Activated CD4-positive, alpha-beta T cell treated with anti-CD3 and anti-CD28 coated beads for 1 hour (primary cell): ENCODE data around the gene ACOXL.

Experiments
- DNase-seq: peaks from one replicate; pipeline ENCODE4 v3.0.0-alpha.2; 2020

ACOXL gene

GRCh38 chr2:111145951-111146350, 413.6 kb downstream of the ACOXL start:
- no peak for DNase-seq

DNA sequence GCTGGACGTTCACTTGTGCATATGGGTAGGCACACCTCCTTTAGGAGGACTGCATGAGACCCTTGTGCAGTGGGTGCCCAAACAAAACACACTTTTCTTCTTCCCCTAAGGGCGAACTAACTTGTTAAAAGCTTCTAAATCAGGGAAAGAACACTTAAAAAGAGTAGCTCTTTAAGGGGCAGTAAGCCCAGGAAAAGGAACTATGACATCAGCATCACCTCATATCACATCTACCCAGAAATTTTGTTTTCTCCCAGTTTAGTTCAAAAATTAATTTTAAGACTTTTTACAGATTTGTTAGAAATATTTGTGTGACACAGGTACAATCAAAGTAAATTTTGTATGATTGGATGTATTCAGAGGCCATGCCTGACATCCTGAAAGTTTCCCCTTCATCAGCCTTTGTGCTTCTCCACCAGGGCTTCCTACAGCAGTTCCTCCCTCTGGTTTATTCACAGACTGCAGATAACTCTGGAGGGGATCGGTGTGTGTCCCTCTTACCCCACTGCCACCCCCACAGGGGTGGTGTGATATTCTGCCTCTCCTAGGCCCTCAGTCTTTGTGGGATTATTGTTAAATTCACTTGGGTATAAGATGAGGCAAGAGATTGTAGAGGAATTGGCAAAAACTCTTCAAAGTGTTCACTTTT, 416.0 kb downstream of the ACOXL start:
- DNase-seq: no peak

GRCh38 chr2:111148925-111149324, 416.6 kb downstream of the ACOXL start:
- DNase-seq: no peak

- no peak for DNase-seq
These were observed 417.6 kb downstream of the ACOXL start for GRCh38 chr2:111149882-111150455.

DNA sequence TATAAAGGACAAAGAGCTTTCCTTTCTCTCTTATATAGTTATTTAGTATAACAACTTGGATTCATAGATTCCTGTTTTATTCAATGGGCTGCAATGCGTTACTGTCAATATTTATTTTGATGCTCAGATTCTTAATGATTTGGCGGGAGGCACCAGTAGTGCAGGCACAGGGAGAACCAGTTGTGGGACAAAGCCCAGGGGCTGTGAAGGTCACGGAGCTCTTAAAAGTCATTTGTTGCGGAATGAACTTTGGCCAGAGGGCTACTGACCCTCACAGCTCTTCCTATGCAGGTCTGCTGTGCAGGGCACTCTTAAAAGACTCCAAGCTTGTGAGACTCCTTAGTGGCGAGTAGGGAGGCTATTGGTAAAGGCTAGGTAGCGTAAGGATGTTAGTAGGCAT, 422.4 kb downstream of the ACOXL start:
- DNase-seq: no peak

- no peak for DNase-seq
These were observed 423.2 kb downstream of the ACOXL start for GRCh38 chr2:111155610-111156009.

DNA sequence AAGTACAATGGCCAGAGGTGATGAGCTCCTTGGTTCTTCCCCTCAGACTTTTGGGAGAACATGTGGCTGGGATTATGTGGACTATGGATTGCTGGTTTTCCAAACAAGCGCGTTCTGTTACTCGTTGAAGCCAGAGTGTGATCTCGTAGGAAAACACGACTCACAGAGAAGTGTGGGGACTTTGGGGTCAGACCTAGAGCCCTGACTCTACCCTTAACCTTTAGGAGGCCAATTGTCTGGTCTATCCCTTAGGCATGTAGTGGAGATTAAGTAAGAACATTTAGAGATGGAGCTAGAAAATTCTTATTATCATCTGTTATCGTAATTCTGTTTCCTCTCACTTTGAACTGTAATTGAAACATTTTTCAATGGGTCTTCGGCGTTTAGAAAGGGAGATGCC, 424.2 kb downstream of the ACOXL start:
- DNase-seq: no peak

DNA sequence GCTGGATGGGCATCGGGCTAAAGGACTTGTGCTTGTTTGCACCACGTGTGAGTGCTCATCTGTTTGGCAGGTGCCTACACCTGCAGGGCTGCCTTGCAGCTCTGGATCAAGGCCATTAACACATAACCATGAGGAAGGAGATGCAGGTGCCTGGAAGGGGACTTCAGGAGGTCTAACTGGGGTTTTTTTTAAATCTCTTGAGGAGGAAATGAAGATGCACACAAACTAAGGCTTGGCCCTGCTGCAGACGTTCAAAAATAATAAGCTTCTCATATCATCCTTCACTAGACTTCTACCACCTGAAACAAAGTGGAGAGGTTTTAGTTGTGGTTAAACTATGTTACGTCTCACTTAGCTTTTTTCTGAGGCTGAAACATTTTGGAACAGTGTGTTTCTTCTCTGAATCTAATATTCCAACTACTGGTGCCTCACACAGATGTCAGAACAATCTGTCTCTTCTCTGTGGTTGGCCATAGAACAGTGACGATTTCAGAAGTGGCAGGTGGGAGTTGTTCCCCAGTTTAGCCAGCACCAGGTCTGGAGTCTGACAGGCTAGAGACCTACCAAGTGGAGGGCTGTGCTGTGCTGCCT, 424.8 kb downstream of the ACOXL start:
- DNase-seq: no peak

- DNase-seq: no peak
These were observed 425.4 kb downstream of the ACOXL start for GRCh38 chr2:111157798-111158197.

DNA sequence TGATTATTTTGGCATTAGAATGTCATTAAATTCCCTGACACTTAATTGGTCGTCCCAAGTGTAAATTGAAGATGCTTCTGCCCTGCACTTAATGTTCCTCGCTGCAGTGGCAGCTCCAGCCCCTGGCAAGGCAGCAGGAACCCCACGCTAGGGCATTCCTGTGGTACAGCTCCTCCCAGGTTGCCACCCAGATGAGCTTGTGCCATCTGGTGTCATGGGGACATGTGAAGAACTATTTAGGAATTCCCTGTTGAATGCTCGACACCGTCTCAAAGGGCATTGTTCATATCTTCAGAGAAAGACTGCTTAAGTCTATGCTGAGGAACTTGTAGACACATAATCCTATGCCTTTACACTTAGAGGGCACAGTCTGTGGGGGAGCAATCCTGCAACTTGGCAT, 427.3 kb downstream of the ACOXL start:
- DNase-seq: no peak

DNA sequence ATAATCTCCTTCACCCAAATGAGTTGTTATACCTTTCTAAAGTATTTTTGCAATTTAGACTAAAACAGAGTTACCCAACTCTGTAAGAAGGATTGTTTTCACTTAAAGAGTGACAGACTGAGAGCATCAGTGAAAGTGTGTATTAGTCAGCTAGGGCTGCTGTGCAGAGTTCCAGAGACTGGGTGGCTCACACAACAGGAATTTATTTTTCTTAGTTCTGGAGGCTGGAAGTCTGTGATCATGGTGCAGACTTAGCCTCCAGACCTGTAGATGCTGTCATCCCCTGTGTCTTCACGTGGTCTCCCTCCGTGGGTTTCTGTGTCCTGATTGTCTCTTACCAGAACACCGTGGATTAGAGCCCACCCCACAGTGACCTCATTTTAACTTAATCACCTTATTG, 428.4 kb downstream of the ACOXL start:
- no peak for DNase-seq

- no peak for DNase-seq
These were observed 429.6 kb downstream of the ACOXL start for GRCh38 chr2:111161971-111162370.

DNA sequence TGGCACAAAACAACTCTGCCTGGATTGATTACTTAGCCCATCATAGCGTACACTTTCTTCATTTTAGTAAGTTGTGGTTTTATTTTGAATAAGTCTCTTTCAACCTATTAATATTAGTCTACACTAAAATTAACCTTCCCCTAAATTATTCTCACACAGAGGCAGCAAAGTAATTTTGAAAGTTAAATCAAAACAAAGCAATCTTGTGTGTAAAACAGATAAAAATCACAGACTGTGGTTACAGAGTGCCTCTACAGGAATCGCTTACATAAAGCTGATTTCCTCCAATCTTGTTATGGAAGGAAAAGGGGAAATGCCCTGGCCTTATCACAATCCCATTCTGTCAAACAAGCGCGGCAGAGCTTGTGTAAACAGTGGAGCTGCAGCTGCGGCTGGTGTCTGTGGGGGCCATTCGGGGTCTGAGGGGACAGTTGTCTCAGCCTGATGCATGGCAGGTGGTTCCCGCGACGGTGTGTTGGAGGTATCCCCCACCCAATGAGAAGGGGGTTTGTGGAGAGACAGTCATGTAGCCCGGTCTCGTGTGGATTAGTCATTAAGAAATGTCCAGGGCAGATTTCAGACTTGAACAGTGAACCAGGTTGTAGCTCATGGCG, 430.5 kb downstream of the ACOXL start:
- DNase-seq: no peak

DNA sequence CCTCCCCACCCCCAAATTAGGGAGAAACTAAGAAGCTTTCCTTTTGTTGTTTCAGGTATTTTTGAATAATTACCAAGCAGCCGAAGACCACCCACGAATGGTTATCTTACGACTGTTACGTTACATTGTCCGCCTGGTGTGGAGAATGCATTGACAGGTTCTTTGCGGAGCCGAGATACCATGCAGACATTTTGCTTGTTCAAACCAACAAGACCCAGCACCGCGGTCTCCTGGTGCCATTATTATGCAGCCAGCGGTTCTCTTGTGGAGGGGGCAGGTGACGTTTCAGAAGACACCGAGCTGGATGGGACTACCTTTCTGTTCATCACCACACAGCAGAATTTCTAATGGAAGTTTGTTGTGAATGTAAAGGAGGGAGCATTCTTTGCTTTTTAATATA, 431.7 kb downstream of the ACOXL start:
- no peak for DNase-seq

DNA sequence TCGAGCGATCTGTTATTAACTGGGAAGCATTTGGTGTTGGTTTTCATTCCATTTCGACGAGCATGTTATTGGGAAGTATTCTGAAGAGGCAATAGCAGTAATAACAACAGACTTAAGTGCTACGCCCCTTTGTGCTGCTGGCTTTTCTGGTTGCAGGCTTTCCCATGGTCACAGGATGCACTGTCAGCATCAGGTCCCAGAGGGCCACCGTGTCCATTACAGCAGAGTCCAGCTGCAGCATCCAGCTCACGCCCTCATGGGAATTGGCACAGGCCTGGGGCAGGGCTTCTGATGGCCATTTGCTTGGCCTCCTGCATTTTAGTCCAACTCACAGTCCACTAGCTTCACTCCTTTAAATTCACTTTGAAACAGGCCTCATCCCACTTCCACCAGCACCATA, 432.7 kb downstream of the ACOXL start:
- no peak for DNase-seq

DNA sequence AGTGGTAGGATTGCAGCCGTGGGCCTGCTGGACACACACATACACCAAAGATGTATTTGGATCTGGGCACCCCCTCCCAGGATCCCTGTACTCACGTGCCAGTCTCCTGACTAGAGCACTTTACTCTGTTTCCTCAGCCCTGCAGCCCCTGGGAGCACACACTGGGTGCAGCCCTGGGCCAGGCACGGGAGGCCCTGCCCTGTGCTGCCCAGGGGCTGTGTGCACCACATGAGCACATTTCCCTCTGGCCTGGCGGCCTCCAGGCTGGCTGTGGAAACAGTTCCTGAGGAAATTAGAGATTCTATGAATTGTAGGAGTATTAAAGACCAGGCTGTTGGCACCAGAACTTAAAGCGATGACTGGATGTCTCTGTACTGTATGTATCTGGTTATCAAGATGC, 433.7 kb downstream of the ACOXL start:
- no peak for DNase-seq

DNA sequence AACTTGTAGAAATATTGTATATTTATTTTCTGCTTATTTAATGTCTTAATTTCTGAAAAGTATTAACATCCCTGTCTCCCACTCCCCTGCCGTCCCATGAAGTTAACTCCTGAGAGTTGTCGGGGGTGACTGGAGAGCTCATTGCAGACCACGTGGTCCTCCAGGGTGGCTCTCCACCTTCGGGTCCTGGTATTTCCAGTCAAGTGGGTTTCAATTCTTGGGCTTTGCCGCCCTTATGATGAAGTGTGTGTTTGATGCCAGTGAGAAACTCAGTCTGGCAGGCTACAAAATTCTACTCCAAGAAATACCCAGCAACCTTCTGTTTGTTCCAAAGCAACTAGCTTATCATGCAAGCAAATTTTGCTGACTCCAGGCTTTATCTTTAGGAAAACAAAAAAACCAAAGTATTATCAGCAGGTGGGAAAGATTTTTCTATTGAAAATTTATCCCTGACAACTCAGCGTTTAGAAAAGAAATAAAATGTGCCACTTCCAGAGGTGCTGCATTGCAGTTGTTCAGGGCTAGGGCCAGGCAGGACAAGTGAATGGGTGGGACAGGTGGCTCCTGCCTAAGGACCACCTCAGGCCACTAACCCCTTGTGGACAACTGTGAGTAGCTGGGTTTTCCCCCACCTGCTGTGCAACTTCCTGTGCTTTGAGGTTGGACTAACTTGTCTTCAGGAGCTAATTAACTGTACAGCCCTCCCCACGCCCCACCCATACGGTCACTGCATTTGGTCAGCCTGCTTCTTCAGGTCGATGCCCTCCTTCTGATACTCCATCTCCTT, 434.9 kb downstream of the ACOXL start:
- no peak for DNase-seq

DNA sequence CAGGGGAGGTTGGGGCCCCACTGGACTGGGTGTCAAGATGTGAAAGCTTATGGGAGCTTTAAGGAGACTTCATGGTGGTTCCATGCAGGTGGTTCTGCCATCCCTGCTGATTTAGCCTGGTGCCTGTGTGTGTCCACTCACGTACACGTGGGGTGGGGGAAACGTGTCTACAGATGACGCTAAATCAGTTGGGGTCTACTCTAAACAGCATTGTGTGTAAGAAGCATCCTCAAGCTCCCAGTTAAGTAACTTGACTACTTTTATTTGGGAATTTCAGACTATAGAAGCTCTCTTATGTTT, 435.4 kb downstream of the ACOXL start:
- DNase-seq: no peak
